Astrocyte of the spinal cord (primary cell): ENCODE measurements around the gene XXYLT1.
"Not testable (repeated sequence)": the region's sequence is repeated elsewhere in the genome, so short reads cannot be mapped to it uniquely, and the experiment has no call there.

Source experiments
- DNase-seq: peaks from one replicate; pipeline ENCODE4 v3.0.0; 2011; ENCODE audit warnings: low read depth, low spot score
- H3K4me3 ChIP-seq: 2 replicates; pipeline ENCODE4 v1.5.1; 2011; ENCODE audit warnings: low read depth, mild to moderate bottlenecking, low read length, moderate library complexity
- CTCF ChIP-seq: IDR thresholded peaks from 2 replicates; pipeline ENCODE4 v1.5.1; 2012; ENCODE audit warnings: low read depth, mild to moderate bottlenecking, low read length, inconsistent platforms
- in situ Hi-C: cut with HindIII; loops from 2 replicates; pipeline ENCODE4 v1.10.0; 2017; ENCODE audit warnings: low sequenced_read_pairs

The XXYLT1 gene

GRCh38 chr3:195239121-195239520, 31.8 kb downstream of the XXYLT1 start:
- DNase-seq, result no peak
- in situ Hi-C loops, result no loop called here
- TF ChIP-seq CTCF, result no peak
- H3K4me3 ChIP-seq, result no peak overlapping the region

GRCh38 chr3:195238586-195239118, 32.3 kb downstream of the XXYLT1 start:
- peak; percentile 25 for DNase-seq
- in situ Hi-C loops, result no loop called here
- no peak overlapping the region for H3K4me3 ChIP-seq
- no peak for TF ChIP-seq CTCF

- TF ChIP-seq CTCF, result no peak
- in situ Hi-C loops, result no loop called here
- no peak for DNase-seq
- H3K4me3 ChIP-seq, result no peak overlapping the region
Measured at GRCh38 chr3:195238081-195238571, 32.8 kb downstream of the XXYLT1 start.

GRCh38 chr3:195236801-195237570, 34.0 kb downstream of the XXYLT1 start:
- TF ChIP-seq CTCF, result no peak
- in situ Hi-C loops, result no loop called here
- no peak overlapping the region for H3K4me3 ChIP-seq
- no peak for DNase-seq

GRCh38 chr3:195236076-195236798, 34.7 kb downstream of the XXYLT1 start:
- H3K4me3 ChIP-seq, result no peak overlapping the region
- in situ Hi-C loops, result no loop called here
- TF ChIP-seq CTCF, result no peak
- DNase-seq, result no peak

- no peak for TF ChIP-seq CTCF
- H3K4me3 ChIP-seq, result no peak overlapping the region
- no peak for DNase-seq
- in situ Hi-C loops, result no loop called here
Measured at GRCh38 chr3:195230244-195230643, 40.7 kb downstream of the XXYLT1 start.

- in situ Hi-C loops, H3K4me3 ChIP-seq, DNase-seq: not testable (repeated sequence)
Measured at GRCh38 chr3:195228886-195229285, 42.1 kb downstream of the XXYLT1 start.
